WTC11 (cell line): ENCODE results near the gene CELF4. TPM values are rescaled to one million over a fixed set of nuclear protein-coding genes. Genes with fewer than 3 reads are reported as not detected.

Source experiments
- ATAC-seq: fragments of 200-7000 bp; cut with Tn5 transposase; 2 replicates; pipeline ENCODE4 v1.10.0; 2021; ENCODE audit warnings: mild to moderate bottlenecking, moderate library complexity
- CTCF ChIA-PET: fragments of 300-600 bp; sonication (Branson Sonifier 250); formaldehyde crosslinking; loops from one replicate; lab custom pipeline; 2021; ENCODE audit warnings: antibody characterized with exemption; lab: Charles Lee
- POLR2A ChIA-PET: fragments of 350-600 bp; sonication (Branson Sonifier 250); formaldehyde crosslinking; loops from one replicate; lab custom pipeline; 2021; ENCODE audit warnings: antibody characterized with exemption; lab: Charles Lee
- DNase-seq: peaks from one replicate; pipeline ENCODE4 v3.0.0; 2021; ENCODE audit warnings: low spot score
- H3K27ac Mint-ChIP-seq: 2 replicates; pipeline ENCODE4 v1.8.0; 2021; ENCODE audit warnings: mixed read lengths
- H3K27me3 Mint-ChIP-seq: 2 replicates; pipeline ENCODE4 v1.8.0; 2021; ENCODE audit warnings: low read depth, mild to moderate bottlenecking, moderate library complexity, mixed read lengths
- H3K36me3 Mint-ChIP-seq: 2 replicates; pipeline ENCODE4 v1.8.0; 2021; ENCODE audit warnings: mixed read lengths
- H3K4me1 Mint-ChIP-seq: 2 replicates; pipeline ENCODE4 v1.8.0; 2022; ENCODE audit warnings: mixed read lengths
- H3K4me3 Mint-ChIP-seq: 2 replicates; pipeline ENCODE4 v1.8.0; 2021; ENCODE audit warnings: mild to moderate bottlenecking, moderate library complexity, mixed read lengths
- H3K9me3 Mint-ChIP-seq: 2 replicates; pipeline ENCODE4 v1.8.0; 2021; ENCODE audit warnings: mixed read lengths
- CREM ChIP-seq: sonication (generic); formaldehyde crosslinking; IDR thresholded peaks from 2 replicates; pipeline ENCODE4 v1.8.1; 2022; ENCODE audit warnings: mild to moderate bottlenecking, missing genetic modification reagents, moderate library complexity
- ELF4 ChIP-seq: sonication (generic); formaldehyde crosslinking; IDR thresholded peaks from 2 replicates; pipeline ENCODE4 v1.8.1; 2022; ENCODE audit warnings: low read depth, mild to moderate bottlenecking, moderate library complexity, missing genetic modification reagents
- ESRRA ChIP-seq: sonication (generic); formaldehyde crosslinking; IDR thresholded peaks from 2 replicates; pipeline ENCODE4 v1.8.1; 2022; ENCODE audit warnings: mild to moderate bottlenecking, missing genetic modification reagents, borderline replicate concordance
- ETV6 ChIP-seq: sonication (generic); formaldehyde crosslinking; IDR thresholded peaks from 2 replicates; pipeline ENCODE4 v1.8.1; 2022; ENCODE audit warnings: mild to moderate bottlenecking, missing genetic modification reagents
- FOXJ3 ChIP-seq: sonication (generic); formaldehyde crosslinking; IDR thresholded peaks from 2 replicates; pipeline ENCODE4 v1.9.0; 2021; ENCODE audit warnings: missing genetic modification reagents, mild to moderate bottlenecking, borderline replicate concordance
- GTF2I ChIP-seq: fragments of 250-450 bp; sonication (Bioruptor Pico); conservative IDR thresholded peaks from 2 replicates; pipeline ENCODE4 v1.4.0; 2021; ENCODE audit warnings: mild to moderate bottlenecking
- HMGA2 ChIP-seq: fragments of 250-450 bp; sonication (Bioruptor Pico); IDR thresholded peaks from 2 replicates; pipeline ENCODE4 v1.4.0; 2021; ENCODE audit warnings: mild to moderate bottlenecking, moderate library complexity
- IRF2 ChIP-seq: sonication (generic); formaldehyde crosslinking; IDR thresholded peaks from 2 replicates; pipeline ENCODE4 v1.8.0; 2022; ENCODE audit warnings: low read depth, missing genetic modification reagents, borderline replicate concordance
- JAZF1 ChIP-seq: fragments of 250-450 bp; sonication (Bioruptor Pico); IDR thresholded peaks from 2 replicates; pipeline ENCODE4 v1.9.0; 2021; ENCODE audit warnings: moderate library complexity, mild to moderate bottlenecking, inconsistent platforms
- JUN ChIP-seq: sonication (generic); formaldehyde crosslinking; IDR thresholded peaks from 2 replicates; pipeline ENCODE4 v1.8.0; 2023; ENCODE audit warnings: mild to moderate bottlenecking, missing genetic modification reagents
- NFATC4 ChIP-seq: fragments of 250-450 bp; sonication (Bioruptor Pico); IDR thresholded peaks from 2 replicates; pipeline ENCODE4 v1.9.0; 2021; ENCODE audit warnings: mild to moderate bottlenecking
- NR1H2 ChIP-seq: sonication (generic); formaldehyde crosslinking; IDR thresholded peaks from 2 replicates; pipeline ENCODE4 v1.9.0; 2021; ENCODE audit warnings: mild to moderate bottlenecking, moderate library complexity, missing genetic modification reagents
- RORB ChIP-seq: fragments of 250-450 bp; sonication (Bioruptor Pico); IDR thresholded peaks from 2 replicates; pipeline ENCODE4 v1.9.0; 2021; ENCODE audit warnings: mild to moderate bottlenecking
- SMAD4 ChIP-seq: sonication (generic); formaldehyde crosslinking; IDR thresholded peaks from 2 replicates; pipeline ENCODE4 v1.8.0; 2022; ENCODE audit warnings: mild to moderate bottlenecking, missing genetic modification reagents
- TCF7 ChIP-seq: sonication (generic); formaldehyde crosslinking; IDR thresholded peaks from 2 replicates; pipeline ENCODE4 v1.8.0; 2022; ENCODE audit warnings: mild to moderate bottlenecking, low read depth, missing genetic modification reagents, moderate library complexity
- total RNA-seq: library from RNA; stranded (reverse); gene quantifications from 3 replicates; pipeline ENCODE4 v1.2.3, GENCODE V29; 2021
- TF ChIP-seq, protein P1 (sequence below): sonication (generic); formaldehyde crosslinking; IDR thresholded peaks from 2 replicates; pipeline ENCODE4 v1.8.1; 2023; ENCODE audit warnings: mild to moderate bottlenecking, missing genetic modification reagents, moderate library complexity
- TF ChIP-seq, protein P2 (sequence below): fragments of 250-450 bp; sonication (Bioruptor Pico); IDR thresholded peaks from 2 replicates; pipeline ENCODE4 v1.8.0; 2021; ENCODE audit warnings: mild to moderate bottlenecking
- TF ChIP-seq, protein P3 (sequence below): fragments of 200-600 bp; IDR thresholded peaks from 2 replicates; pipeline ENCODE4 v1.8.0; 2022; ENCODE audit warnings: antibody characterized with exemption
- TF ChIP-seq, protein P4 (sequence below): sonication (generic); formaldehyde crosslinking; IDR thresholded peaks from 2 replicates; pipeline ENCODE4 v1.8.0; 2022; ENCODE audit warnings: mild to moderate bottlenecking, missing genetic modification reagents
- TF ChIP-seq, protein P5 (sequence below): fragments of 250-450 bp; sonication (Bioruptor Pico); IDR thresholded peaks from 2 replicates; pipeline ENCODE4 v1.9.0; 2021; ENCODE audit warnings: mild to moderate bottlenecking
- TF ChIP-seq, protein P6 (sequence below): sonication (generic); formaldehyde crosslinking; IDR thresholded peaks from 2 replicates; pipeline ENCODE4 v1.8.1; 2022; ENCODE audit warnings: mild to moderate bottlenecking, moderate library complexity, missing genetic modification reagents
- TF ChIP-seq, protein P7 (sequence below): sonication (generic); formaldehyde crosslinking; IDR thresholded peaks from 2 replicates; pipeline ENCODE4 v1.8.0; 2023; ENCODE audit warnings: missing genetic modification reagents

The CELF4 gene
- total RNA-seq, 1 experiment from 2014 or later, result 2.9 TPM

DNA sequence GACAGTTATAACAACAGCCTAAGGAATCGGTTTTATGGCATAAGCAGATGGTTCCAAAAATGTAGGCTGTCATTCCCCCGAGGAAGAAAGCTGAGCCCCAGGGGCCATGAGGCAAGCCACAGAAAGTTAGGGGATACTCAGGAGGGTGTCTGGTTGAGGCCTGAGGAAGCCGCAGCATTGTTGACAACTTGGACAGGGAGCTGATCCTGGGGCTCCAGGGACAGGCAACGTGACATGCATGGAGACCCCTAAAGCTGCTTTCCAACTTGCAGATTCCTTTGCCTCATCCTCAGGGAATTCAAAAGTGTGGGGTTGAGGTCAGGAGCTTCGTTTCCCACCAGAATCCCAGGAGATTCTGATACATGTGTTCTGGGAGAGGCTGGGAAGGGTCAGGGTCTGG lies 20.9 kb downstream of the CELF4 start:
- no peak for TF ChIP-seq NFATC4 (CRISPR knock-in tag)
- TF ChIP-seq SMAD4 (CRISPR knock-in tag), result no peak
- TF ChIP-seq, protein P1, sequence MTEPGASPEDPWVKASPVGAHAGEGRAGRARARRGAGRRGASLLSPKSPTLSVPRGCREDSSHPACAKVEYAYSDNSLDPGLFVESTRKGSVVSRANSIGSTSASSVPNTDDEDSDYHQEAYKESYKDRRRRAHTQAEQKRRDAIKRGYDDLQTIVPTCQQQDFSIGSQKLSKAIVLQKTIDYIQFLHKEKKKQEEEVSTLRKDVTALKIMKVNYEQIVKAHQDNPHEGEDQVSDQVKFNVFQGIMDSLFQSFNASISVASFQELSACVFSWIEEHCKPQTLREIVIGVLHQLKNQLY (CRISPR knock-in tag), result no peak
- TF ChIP-seq, protein P2, sequence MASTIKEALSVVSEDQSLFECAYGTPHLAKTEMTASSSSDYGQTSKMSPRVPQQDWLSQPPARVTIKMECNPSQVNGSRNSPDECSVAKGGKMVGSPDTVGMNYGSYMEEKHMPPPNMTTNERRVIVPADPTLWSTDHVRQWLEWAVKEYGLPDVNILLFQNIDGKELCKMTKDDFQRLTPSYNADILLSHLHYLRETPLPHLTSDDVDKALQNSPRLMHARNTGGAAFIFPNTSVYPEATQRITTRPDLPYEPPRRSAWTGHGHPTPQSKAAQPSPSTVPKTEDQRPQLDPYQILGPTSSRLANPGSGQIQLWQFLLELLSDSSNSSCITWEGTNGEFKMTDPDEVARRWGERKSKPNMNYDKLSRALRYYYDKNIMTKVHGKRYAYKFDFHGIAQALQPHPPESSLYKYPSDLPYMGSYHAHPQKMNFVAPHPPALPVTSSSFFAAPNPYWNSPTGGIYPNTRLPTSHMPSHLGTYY, result no peak
- no peak for TF ChIP-seq JUN (CRISPR knock-in tag)
- TF ChIP-seq IRF2, result no peak
- no peak for TF ChIP-seq ETV6 (CRISPR knock-in tag)
- Mint-ChIP-seq H3K27me3 (peaks cover 10% of the 10 kb centered on the region; the same call in 1 of the 2 replicates), H3K9me3 (no peaks in the 10 kb centered on the region), H3K36me3 (no peaks in the 10 kb centered on the region), H3K4me1 (0 out of 2 replicates have a peak, but pooled peaks cover under 1% of the 10 kb centered on the region), H3K4me3 (no peak overlapping the region), H3K27ac (no peak overlapping the region)
- ChIA-PET POLR2A (interaction anchor here (0.7 kb wide), 1 partner anchor 335 kb away, joined by 5 read pairs; no protein-coding TSS in a partner anchor), CTCF (interaction anchor here (1.0 to 1.2 kb wide), 2 partner anchors 9 to 11 kb away, joined by 4 to 6 read pairs; no protein-coding TSS in a partner anchor)
- DNase-seq, result no peak
- no peak for ATAC-seq

DNA sequence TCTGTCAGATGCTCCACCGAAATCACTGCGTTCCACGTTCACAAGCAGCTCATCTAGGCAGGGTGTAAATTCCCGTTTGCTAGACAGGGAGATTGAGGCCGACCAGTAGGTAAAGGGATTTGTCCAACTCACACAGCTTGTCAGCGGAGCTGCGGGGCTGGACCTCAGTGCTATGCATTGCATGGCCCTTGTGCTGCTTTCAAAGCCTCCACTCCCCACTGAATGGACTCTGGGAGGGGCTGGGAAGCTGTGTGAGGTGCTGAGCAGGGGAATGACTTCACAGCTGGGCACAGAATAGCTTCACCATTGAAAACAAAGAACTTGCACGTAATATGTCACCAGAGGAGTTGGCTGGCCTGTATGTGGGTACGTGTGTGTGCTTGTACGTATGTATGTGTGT lies 21.4 kb downstream of the CELF4 start:
- no peaks in the 10 kb centered on the region for H3K36me3 Mint-ChIP-seq
- DNase-seq, result no peak
- H3K4me1 Mint-ChIP-seq, result 0 out of 2 replicates have a peak, but pooled peaks cover 3% of the 10 kb centered on the region
- ATAC-seq, result no peak
- ChIA-PET POLR2A (interaction anchor here (0.7 kb wide), 1 partner anchor 335 kb away, joined by 5 read pairs; no protein-coding TSS in a partner anchor), CTCF (interaction anchor here (1.0 to 1.2 kb wide), 3 partner anchors 9 to 11 kb away, joined by 3 to 6 read pairs (median 4); no protein-coding TSS in a partner anchor)
- peaks cover 11% of the 10 kb centered on the region for H3K27me3 Mint-ChIP-seq
- H3K4me3 Mint-ChIP-seq, result no peak overlapping the region
- TF ChIP-seq, protein P3, sequence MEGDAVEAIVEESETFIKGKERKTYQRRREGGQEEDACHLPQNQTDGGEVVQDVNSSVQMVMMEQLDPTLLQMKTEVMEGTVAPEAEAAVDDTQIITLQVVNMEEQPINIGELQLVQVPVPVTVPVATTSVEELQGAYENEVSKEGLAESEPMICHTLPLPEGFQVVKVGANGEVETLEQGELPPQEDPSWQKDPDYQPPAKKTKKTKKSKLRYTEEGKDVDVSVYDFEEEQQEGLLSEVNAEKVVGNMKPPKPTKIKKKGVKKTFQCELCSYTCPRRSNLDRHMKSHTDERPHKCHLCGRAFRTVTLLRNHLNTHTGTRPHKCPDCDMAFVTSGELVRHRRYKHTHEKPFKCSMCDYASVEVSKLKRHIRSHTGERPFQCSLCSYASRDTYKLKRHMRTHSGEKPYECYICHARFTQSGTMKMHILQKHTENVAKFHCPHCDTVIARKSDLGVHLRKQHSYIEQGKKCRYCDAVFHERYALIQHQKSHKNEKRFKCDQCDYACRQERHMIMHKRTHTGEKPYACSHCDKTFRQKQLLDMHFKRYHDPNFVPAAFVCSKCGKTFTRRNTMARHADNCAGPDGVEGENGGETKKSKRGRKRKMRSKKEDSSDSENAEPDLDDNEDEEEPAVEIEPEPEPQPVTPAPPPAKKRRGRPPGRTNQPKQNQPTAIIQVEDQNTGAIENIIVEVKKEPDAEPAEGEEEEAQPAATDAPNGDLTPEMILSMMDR, result no peak
- TF ChIP-seq, protein P4, sequence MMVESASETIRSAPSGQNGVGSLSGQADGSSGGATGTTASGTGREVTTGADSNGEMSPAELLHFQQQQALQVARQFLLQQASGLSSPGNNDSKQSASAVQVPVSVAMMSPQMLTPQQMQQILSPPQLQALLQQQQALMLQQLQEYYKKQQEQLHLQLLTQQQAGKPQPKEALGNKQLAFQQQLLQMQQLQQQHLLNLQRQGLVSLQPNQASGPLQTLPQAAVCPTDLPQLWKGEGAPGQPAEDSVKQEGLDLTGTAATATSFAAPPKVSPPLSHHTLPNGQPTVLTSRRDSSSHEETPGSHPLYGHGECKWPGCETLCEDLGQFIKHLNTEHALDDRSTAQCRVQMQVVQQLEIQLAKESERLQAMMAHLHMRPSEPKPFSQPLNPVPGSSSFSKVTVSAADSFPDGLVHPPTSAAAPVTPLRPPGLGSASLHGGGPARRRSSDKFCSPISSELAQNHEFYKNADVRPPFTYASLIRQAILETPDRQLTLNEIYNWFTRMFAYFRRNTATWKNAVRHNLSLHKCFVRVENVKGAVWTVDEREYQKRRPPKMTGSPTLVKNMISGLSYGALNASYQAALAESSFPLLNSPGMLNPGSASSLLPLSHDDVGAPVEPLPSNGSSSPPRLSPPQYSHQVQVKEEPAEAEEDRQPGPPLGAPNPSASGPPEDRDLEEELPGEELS (CRISPR knock-in tag), result no peak
- TF ChIP-seq JAZF1 (CRISPR knock-in tag) (no peak), GTF2I (CRISPR knock-in tag) (no peak), ELF4 (CRISPR knock-in tag) (no peak), HMGA2 (CRISPR knock-in tag) (no peak), FOXJ3 (CRISPR knock-in tag) (no peak), NR1H2 (CRISPR knock-in tag) (no peak), TCF7 (CRISPR knock-in tag) (no peak), ESRRA (CRISPR knock-in tag) (no peak), CREM (CRISPR knock-in tag) (no peak), RORB (CRISPR knock-in tag) (no peak)
- TF ChIP-seq, protein P5, sequence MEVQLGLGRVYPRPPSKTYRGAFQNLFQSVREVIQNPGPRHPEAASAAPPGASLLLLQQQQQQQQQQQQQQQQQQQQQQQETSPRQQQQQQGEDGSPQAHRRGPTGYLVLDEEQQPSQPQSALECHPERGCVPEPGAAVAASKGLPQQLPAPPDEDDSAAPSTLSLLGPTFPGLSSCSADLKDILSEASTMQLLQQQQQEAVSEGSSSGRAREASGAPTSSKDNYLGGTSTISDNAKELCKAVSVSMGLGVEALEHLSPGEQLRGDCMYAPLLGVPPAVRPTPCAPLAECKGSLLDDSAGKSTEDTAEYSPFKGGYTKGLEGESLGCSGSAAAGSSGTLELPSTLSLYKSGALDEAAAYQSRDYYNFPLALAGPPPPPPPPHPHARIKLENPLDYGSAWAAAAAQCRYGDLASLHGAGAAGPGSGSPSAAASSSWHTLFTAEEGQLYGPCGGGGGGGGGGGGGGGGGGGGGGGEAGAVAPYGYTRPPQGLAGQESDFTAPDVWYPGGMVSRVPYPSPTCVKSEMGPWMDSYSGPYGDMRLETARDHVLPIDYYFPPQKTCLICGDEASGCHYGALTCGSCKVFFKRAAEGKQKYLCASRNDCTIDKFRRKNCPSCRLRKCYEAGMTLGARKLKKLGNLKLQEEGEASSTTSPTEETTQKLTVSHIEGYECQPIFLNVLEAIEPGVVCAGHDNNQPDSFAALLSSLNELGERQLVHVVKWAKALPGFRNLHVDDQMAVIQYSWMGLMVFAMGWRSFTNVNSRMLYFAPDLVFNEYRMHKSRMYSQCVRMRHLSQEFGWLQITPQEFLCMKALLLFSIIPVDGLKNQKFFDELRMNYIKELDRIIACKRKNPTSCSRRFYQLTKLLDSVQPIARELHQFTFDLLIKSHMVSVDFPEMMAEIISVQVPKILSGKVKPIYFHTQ (CRISPR knock-in tag), result no peak
- TF ChIP-seq, protein P6, sequence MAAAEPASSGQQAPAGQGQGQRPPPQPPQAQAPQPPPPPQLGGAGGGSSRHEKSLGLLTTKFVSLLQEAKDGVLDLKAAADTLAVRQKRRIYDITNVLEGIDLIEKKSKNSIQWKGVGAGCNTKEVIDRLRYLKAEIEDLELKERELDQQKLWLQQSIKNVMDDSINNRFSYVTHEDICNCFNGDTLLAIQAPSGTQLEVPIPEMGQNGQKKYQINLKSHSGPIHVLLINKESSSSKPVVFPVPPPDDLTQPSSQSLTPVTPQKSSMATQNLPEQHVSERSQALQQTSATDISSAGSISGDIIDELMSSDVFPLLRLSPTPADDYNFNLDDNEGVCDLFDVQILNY (CRISPR knock-in tag), result no peak
- TF ChIP-seq, protein P7, sequence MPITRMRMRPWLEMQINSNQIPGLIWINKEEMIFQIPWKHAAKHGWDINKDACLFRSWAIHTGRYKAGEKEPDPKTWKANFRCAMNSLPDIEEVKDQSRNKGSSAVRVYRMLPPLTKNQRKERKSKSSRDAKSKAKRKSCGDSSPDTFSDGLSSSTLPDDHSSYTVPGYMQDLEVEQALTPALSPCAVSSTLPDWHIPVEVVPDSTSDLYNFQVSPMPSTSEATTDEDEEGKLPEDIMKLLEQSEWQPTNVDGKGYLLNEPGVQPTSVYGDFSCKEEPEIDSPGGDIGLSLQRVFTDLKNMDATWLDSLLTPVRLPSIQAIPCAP (CRISPR knock-in tag), result no peak
- H3K9me3 Mint-ChIP-seq, result no peaks in the 10 kb centered on the region
- H3K27ac Mint-ChIP-seq, result no peak overlapping the region
